Measurements from ENCODE around the gene SAT2. TPM values are rescaled to one million over a fixed set of nuclear protein-coding genes. Genes with fewer than 3 reads are reported as not detected.
A peak's percentile ranks its signal among the peaks of the same experiment; 100 is the strongest.
"Not testable (repeated sequence)": the region's sequence is repeated elsewhere in the genome, so short reads cannot be mapped to it uniquely, and the experiment has no call there.

The SAT2 gene
- total RNA-seq, 2 experiments from 2014 or later: 14.3 to 16.9 TPM

DNA sequence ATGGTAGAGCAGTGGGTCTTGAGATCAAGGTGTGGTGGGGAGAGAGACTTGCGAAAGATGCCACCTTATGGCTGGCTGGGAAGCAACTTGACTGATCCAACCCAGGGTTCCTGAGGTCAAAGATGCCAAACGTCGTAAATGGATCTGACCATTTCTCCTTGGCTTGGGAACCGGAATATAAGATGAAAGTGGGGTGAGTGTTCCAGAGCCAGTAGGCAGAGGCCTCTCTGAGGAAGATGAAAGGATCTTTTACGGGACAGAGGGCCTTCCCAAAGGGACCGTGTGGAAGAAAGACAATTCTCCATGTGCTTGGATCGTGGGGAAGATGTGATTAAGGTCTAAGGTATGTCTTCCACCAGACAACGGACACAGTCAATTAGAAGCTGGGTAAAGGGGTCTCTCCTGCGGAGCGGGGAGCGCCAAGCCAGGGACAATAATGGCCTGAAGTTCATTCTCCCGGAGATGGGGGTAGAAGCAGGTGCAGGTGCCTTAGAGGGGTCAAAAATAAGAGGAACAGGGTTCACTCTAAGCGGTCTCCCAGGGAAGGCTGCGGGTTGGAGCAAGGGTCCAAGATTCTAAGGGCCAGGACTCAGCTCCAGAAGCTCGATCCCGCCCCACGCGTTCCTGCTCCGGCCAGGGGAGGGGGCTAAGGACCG lies 13.7 kb downstream of the SAT2 start:
- Mint-ChIP-seq H3K4me1 (ENCODE audit: low read depth) (peaks cover 36% of the 10 kb centered on the region), H3K27me3 (ENCODE audit: low read depth) (no peaks in the 10 kb centered on the region), H3K36me3 (ENCODE audit: low read depth) (peaks cover 2% of the 10 kb centered on the region), H3K4me3 (peak overlapping the region; percentile 74), H3K9me3 (no peaks in the 10 kb centered on the region), H3K27ac (peak overlapping the region; percentile 75)
- CTCF ChIA-PET: interaction anchor here (0.7 to 2.7 kb wide), 9 partner anchors 13 to 91 kb away, joined by 3 to 9 read pairs (median 7); partner anchors contain the start of genes MPDU1, SAT2, SHBG and SOX15
- intact Hi-C loops (cut with micrococcal nuclease): loop anchor here (1.0 to 10.0 kb wide), 3 partner anchors 53 to 541 kb away; partner anchors contain the start of genes PER1 and SENP3
- DNase-seq: no peak

DNA sequence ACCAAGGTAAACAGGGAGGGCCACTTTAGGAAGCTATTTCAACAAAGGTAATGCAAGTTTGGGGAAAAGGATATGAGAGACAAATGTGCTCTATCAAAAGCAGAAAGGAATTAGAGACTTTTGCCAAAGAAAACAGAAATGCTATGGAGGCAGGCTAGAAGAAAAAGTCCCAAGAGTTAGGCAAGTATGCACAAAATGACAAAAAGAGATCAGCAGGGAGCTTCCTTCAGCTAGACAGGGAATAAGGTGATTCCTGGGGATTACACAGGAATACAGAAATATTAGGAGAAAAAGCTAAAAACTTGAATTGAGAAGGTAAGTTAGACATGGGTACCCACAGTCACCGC lies 15.4 kb downstream of the SAT2 start:
- Mint-ChIP-seq H3K27me3 (ENCODE audit: low read depth) (no peaks in the 10 kb centered on the region), H3K27ac (no peak overlapping the region), H3K4me1 (ENCODE audit: low read depth) (peaks cover 36% of the 10 kb centered on the region), H3K36me3 (ENCODE audit: low read depth) (peaks cover 2% of the 10 kb centered on the region), H3K4me3 (no peak overlapping the region), H3K9me3 (no peaks in the 10 kb centered on the region)
- DNase-seq: no peak
- CTCF ChIA-PET: interaction anchor here (1.1 to 1.2 kb wide), 2 partner anchors 23 to 76 kb away, joined by 3 to 7 read pairs; partner anchors contain the start of genes TP53 and WRAP53
- intact Hi-C loops (cut with micrococcal nuclease): loop anchor here (10.0 kb wide), 1 partner anchor 543 kb away; the partner anchor contains the start of gene PER1

DNA sequence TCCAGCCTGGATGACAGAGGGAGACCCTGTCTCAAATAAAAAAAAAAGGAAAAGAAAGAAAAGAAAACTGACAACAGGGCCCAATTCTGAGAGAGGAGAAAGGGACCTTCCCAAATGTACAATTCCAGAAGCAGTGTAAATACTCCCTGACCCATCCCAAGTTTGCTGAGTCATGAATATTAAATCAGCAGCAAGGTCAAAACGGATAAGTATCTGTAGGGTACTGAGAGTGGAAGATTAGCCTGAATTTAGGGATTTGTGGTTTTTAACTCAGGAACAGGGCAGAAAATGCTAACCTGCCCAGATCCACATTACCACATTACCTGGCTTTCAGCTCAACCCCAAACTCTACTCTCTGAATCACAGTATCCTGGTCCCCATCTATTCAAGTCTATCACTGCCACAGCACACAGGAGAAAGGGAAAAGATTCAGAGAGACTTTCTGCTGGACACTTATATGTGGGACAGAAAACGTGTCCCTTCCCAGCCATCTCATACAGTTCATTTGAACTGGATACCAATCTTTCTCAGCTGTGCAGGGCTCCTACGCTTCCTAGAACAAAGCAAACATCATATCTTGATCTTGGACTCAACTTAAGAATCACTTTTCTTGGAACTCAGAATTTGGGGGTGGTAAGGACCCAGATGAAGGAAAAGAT lies 15.9 kb downstream of the SAT2 start:
- H3K9me3 Mint-ChIP-seq: no peaks in the 10 kb centered on the region
- CTCF ChIA-PET: interaction anchor here (0.6 to 1.1 kb wide), 3 partner anchors 23 to 219 kb away, joined by 3 to 5 read pairs (median 3); no protein-coding TSS in a partner anchor
- H3K27me3 Mint-ChIP-seq (ENCODE audit: low read depth): no peaks in the 10 kb centered on the region
- intact Hi-C loops (cut with micrococcal nuclease): loop anchor here (10.0 kb wide), 1 partner anchor 543 kb away; the partner anchor contains the start of gene PER1
- no peak overlapping the region for H3K27ac Mint-ChIP-seq
- H3K4me3 Mint-ChIP-seq: no peak overlapping the region
- peaks cover 2% of the 10 kb centered on the region for H3K36me3 Mint-ChIP-seq (ENCODE audit: low read depth)
- no peak for DNase-seq
- peaks cover 36% of the 10 kb centered on the region for H3K4me1 Mint-ChIP-seq (ENCODE audit: low read depth)

DNA sequence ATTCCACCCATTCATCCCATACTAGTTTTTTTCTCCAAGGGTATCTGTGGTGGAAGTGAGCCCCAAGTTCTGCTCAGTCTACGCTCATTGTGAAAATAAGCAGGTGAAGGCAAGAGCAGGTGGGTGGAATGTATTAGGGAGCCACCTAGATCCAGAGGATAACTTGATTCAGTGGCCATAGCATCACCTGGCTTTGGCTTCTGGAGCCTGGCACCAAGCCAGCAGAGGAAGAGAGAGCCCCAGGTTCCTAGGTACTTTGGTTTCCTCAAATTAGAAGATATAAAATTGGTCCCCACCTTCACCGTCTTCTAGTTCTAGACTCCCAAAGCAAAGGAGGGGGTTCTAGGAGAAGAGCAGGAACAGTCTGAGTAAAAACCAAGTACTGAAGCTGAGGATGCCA lies 17.0 kb downstream of the SAT2 start:
- peaks cover 4% of the 10 kb centered on the region for H3K36me3 Mint-ChIP-seq (ENCODE audit: low read depth)
- H3K4me3 Mint-ChIP-seq: no peak overlapping the region
- peaks cover 39% of the 10 kb centered on the region for H3K4me1 Mint-ChIP-seq (ENCODE audit: low read depth)
- intact Hi-C loops (cut with micrococcal nuclease): loop anchor here (10.0 kb wide), 1 partner anchor 544 kb away; the partner anchor contains the start of gene PER1
- no peak overlapping the region for H3K27ac Mint-ChIP-seq
- DNase-seq: no peak
- CTCF ChIA-PET: interaction anchor here (0.7 kb wide), 1 partner anchor 57 kb away, joined by 4 read pairs; no protein-coding TSS in a partner anchor
- H3K9me3 Mint-ChIP-seq: no peaks in the 10 kb centered on the region
- no peaks in the 10 kb centered on the region for H3K27me3 Mint-ChIP-seq (ENCODE audit: low read depth)

DNA sequence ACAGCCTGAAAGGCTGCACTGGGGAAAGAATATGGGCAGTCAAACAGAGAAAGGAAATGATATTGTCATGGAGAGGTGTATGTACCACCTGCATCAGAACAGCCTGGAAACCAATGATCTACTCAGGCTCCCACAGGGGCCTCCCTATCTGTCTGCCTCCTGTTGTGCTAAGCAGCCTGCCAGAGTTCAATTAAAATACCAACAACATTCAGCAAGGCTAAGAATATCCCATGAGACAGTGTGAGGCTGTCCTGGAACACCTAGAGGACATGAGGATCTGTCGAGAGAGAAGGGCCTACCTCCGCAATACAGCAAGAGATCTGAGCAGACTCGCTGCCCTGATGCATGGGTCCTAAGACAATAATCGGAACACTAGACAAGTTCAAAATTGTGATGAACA lies 21.3 kb downstream of the SAT2 start:
- Mint-ChIP-seq H3K4me3 (no peak overlapping the region), H3K36me3 (ENCODE audit: low read depth) (peaks cover 20% of the 10 kb centered on the region), H3K9me3 (no peaks in the 10 kb centered on the region), H3K27me3 (ENCODE audit: low read depth) (no peaks in the 10 kb centered on the region), H3K4me1 (ENCODE audit: low read depth) (peaks cover 16% of the 10 kb centered on the region), H3K27ac (no peak overlapping the region)
- CTCF ChIA-PET: no interaction called here
- DNase-seq: no peak
- intact Hi-C loops (cut with micrococcal nuclease): no loop called here

DNA sequence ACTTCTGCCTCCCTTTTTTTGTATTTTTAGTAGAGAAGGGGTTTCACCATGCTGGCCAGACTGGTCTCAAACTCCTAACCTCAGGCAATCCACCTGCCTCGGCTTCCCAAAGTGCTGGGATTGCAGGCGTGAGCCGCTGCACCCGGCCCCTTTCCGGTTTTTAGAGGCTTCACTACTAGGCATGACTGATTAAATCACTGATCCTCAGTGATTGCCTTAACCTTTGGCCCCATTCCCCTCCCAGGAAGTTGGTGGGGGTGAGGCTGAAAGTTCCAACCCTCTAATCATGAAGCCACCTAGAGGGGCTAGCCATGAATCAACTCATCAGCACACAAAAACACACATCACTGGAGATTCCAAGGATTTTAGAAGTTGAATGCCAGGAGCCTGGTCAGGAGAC lies 30.1 kb downstream of the SAT2 start:
- H3K9me3 Mint-ChIP-seq; H3K27ac Mint-ChIP-seq; H3K4me3 Mint-ChIP-seq; H3K4me1 Mint-ChIP-seq (ENCODE audit: low read depth); CTCF ChIA-PET; H3K27me3 Mint-ChIP-seq (ENCODE audit: low read depth); intact Hi-C loops (cut with micrococcal nuclease); DNase-seq: not testable (repeated sequence)
- H3K36me3 Mint-ChIP-seq (ENCODE audit: low read depth): peaks cover 33% of the 10 kb centered on the region

DNA sequence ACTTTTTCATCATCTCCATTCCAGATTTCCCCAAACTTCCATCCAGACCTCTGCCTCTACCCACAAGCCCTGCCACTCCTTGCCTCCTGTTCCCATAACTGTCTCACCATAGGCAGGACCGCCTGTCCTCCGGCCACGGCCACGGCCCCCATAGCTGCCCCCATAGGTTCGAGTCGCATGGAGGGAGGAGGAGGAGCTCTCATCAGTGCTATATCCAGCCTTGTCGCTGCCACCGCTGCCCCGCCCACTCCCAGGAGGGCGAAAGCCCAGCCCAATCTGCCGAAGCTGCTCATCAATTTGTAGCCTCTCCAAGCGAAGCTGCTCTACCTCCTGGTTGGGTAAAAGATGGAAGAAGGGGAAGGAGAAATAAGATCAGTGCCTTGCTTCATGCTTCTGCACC lies 34.3 kb downstream of the SAT2 start:
- no peak overlapping the region for H3K27ac Mint-ChIP-seq
- H3K4me3 Mint-ChIP-seq: no peak overlapping the region
- no peaks in the 10 kb centered on the region for H3K27me3 Mint-ChIP-seq (ENCODE audit: low read depth)
- no peaks in the 10 kb centered on the region for H3K9me3 Mint-ChIP-seq
- H3K36me3 Mint-ChIP-seq (ENCODE audit: low read depth): peaks cover 35% of the 10 kb centered on the region
- peaks cover 2% of the 10 kb centered on the region for H3K4me1 Mint-ChIP-seq (ENCODE audit: low read depth)
- CTCF ChIA-PET: interaction anchor here (1.4 kb wide), 1 partner anchor 8 kb away, joined by 3 read pairs; no protein-coding TSS in a partner anchor
- DNase-seq: no peak
- intact Hi-C loops (cut with micrococcal nuclease): no loop called here

DNA sequence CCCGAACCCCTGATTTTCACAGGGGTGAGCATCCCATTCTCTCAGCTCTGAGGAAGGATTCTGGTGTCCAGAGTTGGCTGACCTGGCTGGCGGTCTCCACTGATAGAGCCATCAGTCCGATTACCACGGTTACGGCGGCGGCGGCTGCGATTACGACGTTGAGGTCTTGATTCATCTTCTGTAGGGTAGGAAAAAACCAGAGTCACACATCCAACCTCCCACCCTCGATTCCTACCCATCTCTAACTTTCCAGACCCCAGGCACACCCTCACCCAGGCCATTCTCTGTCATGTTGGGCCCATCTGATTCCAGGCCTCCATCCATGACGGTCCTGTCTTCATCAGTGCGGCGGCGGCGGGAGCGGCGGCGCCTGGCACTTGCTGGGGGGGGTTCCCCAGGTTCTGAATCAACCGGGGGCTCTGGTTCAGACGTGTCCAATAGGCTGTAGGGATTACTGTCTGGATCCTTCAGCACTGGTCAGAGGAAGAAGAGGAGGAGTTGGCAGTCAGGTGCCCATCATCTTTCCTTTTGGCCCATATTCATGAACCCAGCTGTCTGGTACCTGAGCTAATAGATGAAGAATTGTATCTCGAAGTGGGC lies 35.1 kb downstream of the SAT2 start:
- DNase-seq: no peak
- Mint-ChIP-seq H3K4me1 (ENCODE audit: low read depth) (peaks cover 2% of the 10 kb centered on the region), H3K4me3 (no peak overlapping the region), H3K36me3 (ENCODE audit: low read depth) (peaks cover 37% of the 10 kb centered on the region), H3K9me3 (no peaks in the 10 kb centered on the region), H3K27ac (no peak overlapping the region), H3K27me3 (ENCODE audit: low read depth) (no peaks in the 10 kb centered on the region)
- intact Hi-C loops (cut with micrococcal nuclease): no loop called here
- CTCF ChIA-PET: no interaction called here

DNA sequence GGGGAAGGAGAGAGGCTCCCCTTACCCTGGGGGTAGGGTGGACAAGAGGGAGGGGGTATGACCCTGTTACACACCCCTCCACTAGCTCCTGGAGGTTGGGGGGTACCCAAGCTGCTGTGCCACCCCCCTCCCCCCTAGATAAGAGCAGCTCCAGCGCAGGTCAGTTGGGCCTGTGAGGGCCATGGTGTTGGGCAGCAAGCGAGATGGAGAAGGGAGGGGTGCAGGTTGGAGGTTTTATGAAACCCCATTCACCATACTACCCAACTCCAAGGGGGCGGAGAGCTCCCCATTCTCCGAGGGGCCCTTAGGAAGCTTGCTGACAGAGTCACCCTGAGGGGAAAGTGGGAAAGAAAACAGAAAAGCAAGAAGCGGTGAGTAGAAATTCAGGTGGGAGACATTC lies 36.0 kb downstream of the SAT2 start:
- Mint-ChIP-seq H3K9me3 (no peaks in the 10 kb centered on the region), H3K27me3 (ENCODE audit: low read depth) (no peaks in the 10 kb centered on the region), H3K4me3 (no peak overlapping the region), H3K4me1 (ENCODE audit: low read depth) (peaks cover 4% of the 10 kb centered on the region), H3K27ac (no peak overlapping the region), H3K36me3 (ENCODE audit: low read depth) (peaks cover 32% of the 10 kb centered on the region)
- DNase-seq: no peak
- CTCF ChIA-PET: interaction anchor here (0.5 kb wide), 1 partner anchor 46 kb away, joined by 3 read pairs; no protein-coding TSS in a partner anchor
- intact Hi-C loops (cut with micrococcal nuclease): no loop called here

DNA sequence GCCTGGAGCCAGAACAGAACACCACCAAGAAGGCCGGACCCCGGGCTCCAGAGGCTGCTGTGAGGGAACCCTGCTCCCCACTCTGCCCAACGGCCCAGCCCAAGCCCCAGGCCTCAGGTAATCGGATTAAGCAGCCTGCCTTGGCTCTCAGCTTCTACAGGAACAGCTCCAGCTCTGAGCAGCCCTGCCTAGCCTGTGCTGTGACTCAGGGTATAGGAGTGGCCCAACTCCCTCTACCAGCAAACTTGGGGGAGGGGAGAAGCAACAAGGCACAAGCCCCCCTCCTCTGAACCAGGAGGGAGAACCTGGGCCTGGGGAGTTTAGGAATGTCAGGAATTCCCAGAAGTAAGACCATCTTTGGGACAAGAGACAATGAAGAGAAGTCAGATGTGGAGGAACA lies 36.9 kb downstream of the SAT2 start:
- intact Hi-C loops (cut with micrococcal nuclease): no loop called here
- H3K4me3 Mint-ChIP-seq: no peak overlapping the region
- H3K4me1 Mint-ChIP-seq (ENCODE audit: low read depth): peaks cover 7% of the 10 kb centered on the region
- peak overlapping the region; percentile 30 for H3K27ac Mint-ChIP-seq
- H3K27me3 Mint-ChIP-seq (ENCODE audit: low read depth): no peaks in the 10 kb centered on the region
- no peak for DNase-seq
- H3K9me3 Mint-ChIP-seq: no peaks in the 10 kb centered on the region
- CTCF ChIA-PET: no interaction called here
- H3K36me3 Mint-ChIP-seq (ENCODE audit: low read depth): peaks cover 31% of the 10 kb centered on the region

DNA sequence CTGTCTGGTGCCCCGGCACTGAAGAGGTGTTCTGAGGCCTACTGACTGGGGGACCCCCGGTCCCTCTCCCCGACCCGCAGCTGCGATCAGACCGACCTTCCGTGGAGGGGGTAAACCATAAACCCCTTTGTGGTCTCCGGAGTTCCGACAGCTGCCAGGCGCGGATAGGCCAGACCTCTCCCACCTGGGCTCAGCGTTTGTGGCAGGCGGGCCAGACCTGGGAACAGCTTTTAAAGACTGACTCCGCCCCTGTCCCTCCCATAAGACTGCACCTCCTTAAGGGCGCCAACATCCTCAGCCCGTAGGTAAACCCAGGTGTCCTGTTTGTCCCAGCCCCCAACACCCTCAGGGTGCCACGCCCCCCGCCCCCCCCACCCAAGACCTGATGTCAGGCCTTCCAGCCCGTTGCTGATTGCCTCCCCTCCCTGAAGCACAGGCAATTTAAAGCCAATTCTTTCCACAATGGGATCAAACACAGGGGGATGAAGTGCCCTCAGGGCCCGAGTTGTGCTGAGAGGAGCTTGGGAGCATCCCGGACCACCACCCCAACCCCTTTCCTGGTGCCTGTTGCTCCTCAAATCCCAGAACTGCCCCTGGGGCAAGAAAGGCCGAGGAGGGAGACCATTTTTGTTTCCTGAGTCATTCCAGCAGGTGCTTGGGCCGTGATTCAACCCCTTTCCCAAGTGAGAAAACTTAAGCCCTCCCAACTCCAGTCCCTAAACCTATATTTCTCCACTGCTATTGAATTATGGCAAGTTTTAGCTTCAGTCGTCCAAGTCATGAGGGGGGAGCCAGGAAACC lies 37.5 kb downstream of the SAT2 start, which contains the start of gene SOX15:
TSS of gene SOX15 (minus strand) at position 204 of the 801 bp plus-strand sequence. CDS start 418 bp downstream, outside the sequence.
- no peak within 1 kb of the TSS for H3K4me3 Mint-ChIP-seq
- no peaks in the 10 kb centered on the region for H3K27me3 Mint-ChIP-seq (ENCODE audit: low read depth)
- H3K36me3 Mint-ChIP-seq (ENCODE audit: low read depth): peaks cover 28% of the 10 kb centered on the region
- intact Hi-C loops (cut with micrococcal nuclease): loop anchor here (1.0 kb wide), 2 partner anchors 76 to 234 kb away; no protein-coding TSS in a partner anchor
- H3K9me3 Mint-ChIP-seq: no peaks in the 10 kb centered on the region
- DNase-seq: no peak
- CTCF ChIA-PET: interaction anchor here (1.0 to 1.9 kb wide), 13 partner anchors 11 to 253 kb away, joined by 3 to 14 read pairs (median 6); partner anchors contain the start of genes FXR2, SAT2 and TMEM95
- H3K27ac Mint-ChIP-seq: peak within 1 kb of the TSS; percentile 30
- H3K4me1 Mint-ChIP-seq (ENCODE audit: low read depth): peaks cover 13% of the 10 kb centered on the region
